ENCODE results near the gene TEC.

The TEC gene

DNA sequence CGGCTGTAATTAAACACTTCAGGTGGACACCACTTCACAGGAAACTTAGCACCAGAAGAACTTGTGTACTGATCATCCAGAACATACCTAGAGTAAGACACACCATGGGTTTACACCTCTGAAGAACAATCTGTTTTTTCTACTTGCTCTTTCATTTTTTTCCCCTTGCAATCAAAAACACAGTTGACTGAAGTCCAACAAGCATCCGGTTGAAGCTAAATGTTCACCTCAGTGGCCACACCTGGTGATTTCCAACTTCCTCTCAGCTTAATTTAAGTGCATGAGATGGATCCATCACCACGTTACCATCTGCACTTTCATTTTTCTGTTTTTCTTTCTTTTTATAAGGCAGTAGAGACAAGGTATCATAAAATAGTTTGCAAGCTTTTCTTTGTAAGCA lies 130.7 kb downstream of the TEC start:
- no peaks in the 10 kb centered on the region for H3K4me1 ChIP-seq (ENCODE audit: control insufficient read depth, insufficient read depth, low read length)

DNA sequence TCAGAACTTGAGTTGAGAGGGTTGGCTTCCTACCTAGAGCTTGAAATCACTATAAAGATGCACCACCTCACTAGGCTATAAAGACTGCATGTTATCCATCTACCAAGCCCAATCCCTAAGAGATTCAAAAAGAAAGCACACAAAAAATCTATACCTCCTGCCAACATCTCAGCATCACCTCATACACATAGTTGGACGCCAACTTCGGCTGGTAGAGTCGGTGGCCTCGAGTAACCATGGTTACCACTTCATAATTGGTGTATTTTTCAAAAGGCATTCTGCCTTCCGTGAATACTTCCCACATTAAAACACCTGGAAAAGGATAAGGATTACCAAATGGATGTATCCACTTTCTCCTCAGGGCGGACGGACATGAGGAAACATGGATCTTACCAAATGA lies 131.1 kb downstream of the TEC start:
- Histone ChIP-seq H3K27me3 (ENCODE audit: control insufficient read depth in 1 of 2, insufficient read depth in 2 of 2, low read length in 2 of 2) (no peaks in the 10 kb centered on the region), H3K4me1 (ENCODE audit: control insufficient read depth, insufficient read depth, low read length) (no peaks in the 10 kb centered on the region), H3K4me3 (ENCODE audit: low read length in 2 of 2) (no peak overlapping the region), H3K9ac (ENCODE audit: low read length in 2 of 2) (no peak overlapping the region), H3K36me3 (ENCODE audit: control insufficient read depth in 2 of 2, insufficient read depth in 2 of 2, low read length in 2 of 2) (no peaks in the 10 kb centered on the region), H3K9me3 (ENCODE audit: control insufficient read depth in 2 of 2, low read length in 2 of 2) (no peaks in the 10 kb centered on the region), H3K27ac (ENCODE audit: low read length) (no peak overlapping the region)

More for the DNA sequence above, 130.7 kb downstream of the TEC start:
- Histone ChIP-seq H3K36me3 (ENCODE audit: control insufficient read depth in 2 of 2, insufficient read depth in 2 of 2, low read length in 2 of 2) (no peaks in the 10 kb centered on the region), H3K4me3 (ENCODE audit: low read length in 2 of 2) (no peak overlapping the region), H3K9ac (ENCODE audit: low read length in 2 of 2) (no peak overlapping the region), H3K27ac (ENCODE audit: low read length) (no peak overlapping the region), H3K27me3 (ENCODE audit: control insufficient read depth in 1 of 2, insufficient read depth in 2 of 2, low read length in 2 of 2) (no peaks in the 10 kb centered on the region), H3K9me3 (ENCODE audit: control insufficient read depth in 2 of 2, low read length in 2 of 2) (no peaks in the 10 kb centered on the region)

DNA sequence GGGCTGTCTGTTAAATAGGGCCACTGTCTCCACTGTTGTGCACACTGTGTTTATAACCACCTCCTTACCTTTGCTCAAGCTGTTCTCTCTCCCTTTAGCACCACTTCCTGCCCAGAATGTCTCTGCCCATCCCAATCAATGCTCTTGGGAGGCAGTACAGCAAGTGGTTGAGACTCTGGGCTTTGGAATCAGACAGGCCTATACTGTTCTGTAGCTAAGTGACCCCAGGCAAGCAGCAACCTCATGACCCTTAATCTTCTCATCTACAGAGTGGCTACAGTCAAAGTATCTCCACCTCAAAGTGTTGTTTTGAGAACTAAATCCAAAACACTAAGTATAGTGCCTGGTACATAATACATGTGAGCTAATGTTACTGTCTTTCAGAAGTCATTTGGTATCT lies 131.8 kb downstream of the TEC start:
- Histone ChIP-seq H3K9ac (ENCODE audit: low read length in 2 of 2) (no peak overlapping the region), H3K36me3 (ENCODE audit: control insufficient read depth in 2 of 2, insufficient read depth in 2 of 2, low read length in 2 of 2) (no peaks in the 10 kb centered on the region), H3K4me3 (ENCODE audit: low read length in 2 of 2) (no peak overlapping the region), H3K9me3 (ENCODE audit: control insufficient read depth in 2 of 2, low read length in 2 of 2) (no peaks in the 10 kb centered on the region), H3K27me3 (ENCODE audit: control insufficient read depth in 1 of 2, insufficient read depth in 2 of 2, low read length in 2 of 2) (no peaks in the 10 kb centered on the region), H3K4me1 (ENCODE audit: control insufficient read depth, insufficient read depth, low read length) (no peaks in the 10 kb centered on the region), H3K27ac (ENCODE audit: low read length) (no peak overlapping the region)

DNA sequence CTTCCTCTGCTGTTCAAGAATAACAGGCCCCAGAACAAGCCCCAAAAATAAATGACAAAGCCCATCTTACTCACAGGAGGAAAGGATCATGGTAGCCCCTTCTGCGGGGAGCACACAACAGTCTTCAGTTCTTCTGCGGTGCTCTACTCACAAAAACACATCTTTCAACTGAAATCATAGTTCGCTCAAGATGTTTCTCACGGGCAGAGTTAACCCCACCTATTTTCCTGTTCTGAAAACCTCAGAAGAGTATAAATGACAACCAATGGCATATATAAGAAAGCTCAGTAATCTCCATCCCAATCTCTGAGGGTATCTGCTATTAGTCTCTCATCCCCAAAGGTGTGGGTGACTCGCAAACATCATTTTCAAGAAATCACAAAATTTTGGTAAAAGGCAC lies 135.6 kb downstream of the TEC start, which contains the start of gene TXK:
TXK (minus strand) TSS at position 170 of the 400 bp plus-strand sequence; CDS start at position 90, 80 bp downstream.
- H3K4me3 ChIP-seq (ENCODE audit: low read length in 2 of 2), result no peak within 1 kb of the TSS
- no peaks in the 10 kb centered on the region for H3K4me1 ChIP-seq (ENCODE audit: control insufficient read depth, insufficient read depth, low read length)
- no peak within 1 kb of the TSS for H3K27ac ChIP-seq (ENCODE audit: low read length)
- H3K27me3 ChIP-seq (ENCODE audit: control insufficient read depth in 1 of 2, insufficient read depth in 2 of 2, low read length in 2 of 2), result no peaks in the 10 kb centered on the region
- H3K9me3 ChIP-seq (ENCODE audit: control insufficient read depth in 2 of 2, low read length in 2 of 2), result no peaks in the 10 kb centered on the region
- H3K36me3 ChIP-seq (ENCODE audit: control insufficient read depth in 2 of 2, insufficient read depth in 2 of 2, low read length in 2 of 2), result no peaks in the 10 kb centered on the region
- H3K9ac ChIP-seq (ENCODE audit: low read length in 2 of 2), result no peak within 1 kb of the TSS

DNA sequence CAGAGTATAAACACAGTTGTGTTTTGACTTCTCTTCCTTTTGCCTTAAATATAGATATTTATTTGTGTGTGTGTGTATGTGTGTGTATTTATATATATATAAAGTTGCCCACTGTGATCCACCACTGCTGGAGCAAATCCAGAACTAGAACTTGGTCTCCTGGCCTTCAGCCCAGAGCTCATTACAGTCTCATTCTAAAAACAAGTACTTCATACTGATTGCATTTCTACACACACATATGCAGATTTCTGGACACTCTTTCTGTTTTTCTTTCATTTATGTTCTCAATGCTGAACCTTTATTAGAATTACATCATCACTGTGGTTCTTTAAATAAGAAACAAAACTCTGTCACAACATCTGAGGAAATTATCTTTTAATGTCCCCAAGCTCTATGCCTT lies 136.0 kb downstream of the TEC start:
- Histone ChIP-seq H3K4me3 (ENCODE audit: low read length in 2 of 2) (no peak overlapping the region), H3K27me3 (ENCODE audit: control insufficient read depth in 1 of 2, insufficient read depth in 2 of 2, low read length in 2 of 2) (no peaks in the 10 kb centered on the region), H3K9ac (ENCODE audit: low read length in 2 of 2) (no peak overlapping the region), H3K4me1 (ENCODE audit: control insufficient read depth, insufficient read depth, low read length) (no peaks in the 10 kb centered on the region), H3K27ac (ENCODE audit: low read length) (no peak overlapping the region), H3K9me3 (ENCODE audit: control insufficient read depth in 2 of 2, low read length in 2 of 2) (no peaks in the 10 kb centered on the region), H3K36me3 (ENCODE audit: control insufficient read depth in 2 of 2, insufficient read depth in 2 of 2, low read length in 2 of 2) (no peaks in the 10 kb centered on the region)

DNA sequence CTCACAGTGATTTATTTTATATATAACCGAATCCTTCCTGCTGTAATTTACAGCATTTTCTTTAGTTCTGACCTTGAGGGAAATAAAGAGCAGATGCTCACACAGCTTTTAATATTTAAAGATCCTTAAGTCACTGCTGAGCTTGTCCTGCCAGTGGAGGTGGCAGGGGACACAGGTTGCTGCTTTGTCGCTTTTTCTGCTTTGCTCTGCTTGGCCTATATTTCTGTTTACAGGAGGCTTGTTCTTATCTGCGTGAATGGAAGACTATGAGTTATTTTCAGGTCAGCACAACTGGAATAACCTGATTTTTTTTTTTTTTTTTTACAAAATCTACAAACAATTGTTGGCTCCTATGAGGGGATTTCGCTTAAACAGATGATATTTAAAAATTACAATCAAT lies 137.9 kb downstream of the TEC start:
- Histone ChIP-seq H3K27ac (ENCODE audit: low read length) (no peak overlapping the region), H3K36me3 (ENCODE audit: control insufficient read depth in 2 of 2, insufficient read depth in 2 of 2, low read length in 2 of 2) (no peaks in the 10 kb centered on the region), H3K27me3 (ENCODE audit: control insufficient read depth in 1 of 2, insufficient read depth in 2 of 2, low read length in 2 of 2) (no peaks in the 10 kb centered on the region), H3K9me3 (ENCODE audit: control insufficient read depth in 2 of 2, low read length in 2 of 2) (no peaks in the 10 kb centered on the region), H3K4me3 (ENCODE audit: low read length in 2 of 2) (no peak overlapping the region), H3K4me1 (ENCODE audit: control insufficient read depth, insufficient read depth, low read length) (peaks cover 5% of the 10 kb centered on the region), H3K9ac (ENCODE audit: low read length in 2 of 2) (no peak overlapping the region)

DNA sequence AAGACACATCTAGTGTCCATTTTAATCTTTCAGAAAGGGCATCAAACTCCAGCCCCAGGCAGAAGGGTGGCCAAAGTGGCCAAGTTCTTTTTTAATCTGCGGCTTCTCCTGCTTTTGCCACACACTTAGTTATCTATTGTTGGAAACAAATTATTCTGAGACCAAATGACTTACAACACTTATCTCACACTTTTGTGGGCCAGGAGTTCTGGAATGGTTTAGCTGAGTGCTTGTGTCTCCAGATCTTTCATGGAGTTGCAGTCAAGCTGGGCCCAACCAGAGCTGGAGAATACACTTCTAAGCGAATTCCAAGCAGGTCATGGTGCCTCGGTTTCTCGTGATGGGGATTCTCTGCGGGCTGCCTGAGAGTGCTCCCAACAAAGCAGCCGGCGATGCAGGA lies 139.5 kb downstream of the TEC start:
- Histone ChIP-seq H3K36me3 (ENCODE audit: control insufficient read depth in 2 of 2, insufficient read depth in 2 of 2, low read length in 2 of 2) (no peaks in the 10 kb centered on the region), H3K9ac (ENCODE audit: low read length in 2 of 2) (no peak overlapping the region), H3K9me3 (ENCODE audit: control insufficient read depth in 2 of 2, low read length in 2 of 2) (no peaks in the 10 kb centered on the region), H3K4me3 (ENCODE audit: low read length in 2 of 2) (no peak overlapping the region), H3K27ac (ENCODE audit: low read length) (no peak overlapping the region), H3K27me3 (ENCODE audit: control insufficient read depth in 1 of 2, insufficient read depth in 2 of 2, low read length in 2 of 2) (no peaks in the 10 kb centered on the region), H3K4me1 (ENCODE audit: control insufficient read depth, insufficient read depth, low read length) (peaks cover 5% of the 10 kb centered on the region)

DNA sequence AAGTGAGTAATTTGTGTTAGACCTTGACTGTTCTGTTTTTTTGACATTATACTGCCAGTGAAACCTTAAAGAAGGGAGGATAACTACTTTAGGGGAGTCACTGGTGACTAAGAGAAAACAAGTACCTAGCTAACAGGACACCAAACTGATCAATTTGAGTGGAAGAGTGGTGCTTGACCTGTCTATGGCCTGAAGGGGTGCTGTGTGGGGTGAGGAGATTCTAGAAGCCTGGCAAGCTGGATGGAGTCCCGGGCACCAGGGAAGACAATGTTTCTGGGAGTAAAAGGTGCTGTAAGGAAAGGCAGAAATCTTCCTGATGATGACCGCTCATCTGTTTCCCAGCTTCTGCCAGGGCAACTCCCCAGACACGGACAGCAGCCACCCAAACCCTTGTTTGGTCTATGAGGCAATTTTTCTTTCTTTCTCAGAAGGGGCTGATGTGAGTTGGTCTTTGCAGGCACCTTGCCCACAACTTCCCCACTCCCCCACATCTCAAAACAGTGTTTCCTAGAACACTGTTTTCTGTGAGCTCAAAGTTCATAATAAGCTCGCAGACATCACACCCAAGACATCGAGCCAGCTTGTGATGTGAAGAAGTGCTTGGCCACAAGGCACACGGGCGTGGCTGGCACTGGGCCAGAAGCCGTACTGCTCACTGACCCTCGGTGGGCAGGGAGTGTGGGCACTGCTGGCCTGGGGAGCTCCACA lies 140.2 kb downstream of the TEC start:
- Histone ChIP-seq H3K27me3 (ENCODE audit: control insufficient read depth in 1 of 2, insufficient read depth in 2 of 2, low read length in 2 of 2) (no peaks in the 10 kb centered on the region), H3K27ac (ENCODE audit: low read length) (no peak overlapping the region), H3K9me3 (ENCODE audit: control insufficient read depth in 2 of 2, low read length in 2 of 2) (no peaks in the 10 kb centered on the region), H3K4me3 (ENCODE audit: low read length in 2 of 2) (no peak overlapping the region), H3K4me1 (ENCODE audit: control insufficient read depth, insufficient read depth, low read length) (peaks cover 5% of the 10 kb centered on the region), H3K36me3 (ENCODE audit: control insufficient read depth in 2 of 2, insufficient read depth in 2 of 2, low read length in 2 of 2) (no peaks in the 10 kb centered on the region), H3K9ac (ENCODE audit: low read length in 2 of 2) (no peak overlapping the region)

DNA sequence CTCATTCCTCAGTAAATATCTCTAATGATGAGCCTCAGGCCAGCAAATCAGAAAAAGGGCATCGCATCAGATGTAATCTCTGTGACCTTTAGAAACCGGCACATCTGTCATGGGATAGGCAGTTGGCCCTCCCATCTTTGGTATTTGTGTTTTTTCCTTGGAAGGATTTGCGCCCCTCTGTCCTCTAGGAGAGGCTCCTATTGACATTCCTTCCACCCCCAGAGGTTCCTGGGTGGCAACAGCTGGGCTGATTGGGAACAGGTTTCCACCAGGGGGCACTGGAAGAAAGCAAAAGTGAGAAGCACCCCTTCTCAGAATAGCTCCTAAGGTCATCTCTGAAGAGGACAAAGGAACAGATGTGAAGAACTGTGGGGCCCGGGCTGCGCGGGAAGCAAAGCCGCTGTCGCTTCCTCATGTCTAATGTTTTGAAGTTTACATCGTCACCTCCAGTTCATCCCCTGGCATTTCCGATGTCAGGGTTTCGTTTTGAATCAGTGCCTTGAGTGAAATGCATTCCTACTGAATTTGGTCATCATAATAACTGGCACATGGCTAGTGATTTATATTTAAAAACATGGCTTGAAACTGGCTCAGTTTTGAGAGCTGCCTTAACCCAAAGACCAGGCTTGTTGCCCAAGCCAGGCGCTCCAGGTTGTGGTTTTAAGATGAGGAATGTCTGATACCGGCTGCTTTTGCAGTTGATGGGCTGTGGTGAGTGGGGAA lies 141.8 kb downstream of the TEC start:
- H3K27me3 ChIP-seq (ENCODE audit: control insufficient read depth in 1 of 2, insufficient read depth in 2 of 2, low read length in 2 of 2), result no peaks in the 10 kb centered on the region
- no peaks in the 10 kb centered on the region for H3K36me3 ChIP-seq (ENCODE audit: control insufficient read depth in 2 of 2, insufficient read depth in 2 of 2, low read length in 2 of 2)
- no peaks in the 10 kb centered on the region for H3K9me3 ChIP-seq (ENCODE audit: control insufficient read depth in 2 of 2, low read length in 2 of 2)
- H3K4me3 ChIP-seq (ENCODE audit: low read length in 2 of 2), result peak overlapping the region; percentile 45 to 68
- peaks cover 5% of the 10 kb centered on the region for H3K4me1 ChIP-seq (ENCODE audit: control insufficient read depth, insufficient read depth, low read length)
- H3K9ac ChIP-seq (ENCODE audit: low read length in 2 of 2), result peak overlapping the region; percentile 6 to 21
- H3K27ac ChIP-seq (ENCODE audit: low read length), result no peak overlapping the region

DNA sequence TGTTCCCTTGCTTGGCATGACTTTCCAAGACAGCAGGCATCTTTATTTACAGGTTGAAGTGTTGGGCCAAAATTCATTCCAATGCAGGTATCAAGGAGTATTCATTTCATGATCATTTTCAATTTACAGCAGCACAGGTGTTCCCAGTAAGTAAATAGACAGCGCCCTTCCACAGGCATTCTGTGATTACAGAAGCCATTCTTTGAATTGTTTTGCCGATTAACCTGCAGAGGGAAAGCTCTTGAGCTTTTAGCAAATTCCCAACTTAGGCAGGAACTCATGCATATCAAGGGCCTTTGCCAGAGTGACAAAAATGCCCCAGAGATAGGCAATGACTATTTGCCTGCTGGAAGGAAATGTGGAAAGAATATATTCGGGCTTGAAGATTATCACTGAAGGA lies 142.4 kb downstream of the TEC start:
- Histone ChIP-seq H3K36me3 (ENCODE audit: control insufficient read depth in 2 of 2, insufficient read depth in 2 of 2, low read length in 2 of 2) (no peaks in the 10 kb centered on the region), H3K9me3 (ENCODE audit: control insufficient read depth in 2 of 2, low read length in 2 of 2) (no peaks in the 10 kb centered on the region), H3K27ac (ENCODE audit: low read length) (no peak overlapping the region), H3K9ac (ENCODE audit: low read length in 2 of 2) (no peak overlapping the region), H3K27me3 (ENCODE audit: control insufficient read depth in 1 of 2, insufficient read depth in 2 of 2, low read length in 2 of 2) (no peaks in the 10 kb centered on the region), H3K4me3 (ENCODE audit: low read length in 2 of 2) (no peak overlapping the region), H3K4me1 (ENCODE audit: control insufficient read depth, insufficient read depth, low read length) (peaks cover 5% of the 10 kb centered on the region)

DNA sequence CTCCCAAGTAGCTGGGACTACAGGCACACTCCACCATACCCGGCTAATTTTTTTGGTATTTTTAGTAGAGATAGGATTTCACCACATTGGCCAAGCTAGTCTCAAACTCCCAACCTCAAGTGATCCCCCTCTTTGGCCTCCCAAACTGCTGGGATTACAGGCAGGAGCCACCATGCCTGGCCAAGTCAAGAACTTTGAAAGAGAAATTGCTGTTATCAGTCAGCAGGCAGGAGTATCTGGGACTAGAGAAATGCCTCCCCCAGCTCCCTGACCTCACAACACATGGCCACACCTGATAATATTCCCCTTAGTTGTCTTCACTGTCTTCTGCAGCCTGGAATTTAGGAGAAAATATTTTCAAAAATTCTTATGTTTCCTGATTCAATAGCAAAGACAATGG lies 143.0 kb downstream of the TEC start:
- no peak overlapping the region for H3K4me3 ChIP-seq (ENCODE audit: low read length in 2 of 2)
- peaks cover 5% of the 10 kb centered on the region for H3K4me1 ChIP-seq (ENCODE audit: control insufficient read depth, insufficient read depth, low read length)
- no peaks in the 10 kb centered on the region for H3K9me3 ChIP-seq (ENCODE audit: control insufficient read depth in 2 of 2, low read length in 2 of 2)
- no peak overlapping the region for H3K9ac ChIP-seq (ENCODE audit: low read length in 2 of 2)
- no peak overlapping the region for H3K27ac ChIP-seq (ENCODE audit: low read length)
- no peaks in the 10 kb centered on the region for H3K27me3 ChIP-seq (ENCODE audit: control insufficient read depth in 1 of 2, insufficient read depth in 2 of 2, low read length in 2 of 2)
- no peaks in the 10 kb centered on the region for H3K36me3 ChIP-seq (ENCODE audit: control insufficient read depth in 2 of 2, insufficient read depth in 2 of 2, low read length in 2 of 2)

All from stomach smooth muscle (tissue), 2 donors.